Dendritic cell treated with granulocyte-macrophage colony-stimulating factor and Interleukin-4, amounts not matched to agents 40 ng/mL and 50 ng/mL, for 4 days (primary cell): ENCODE results near the gene ENTPD5.
A peak's percentile ranks its signal among the peaks of the same experiment; 100 is the strongest.
"Not testable (repeated sequence)": the region's sequence is repeated elsewhere in the genome, so short reads cannot be mapped to it uniquely, and the experiment has no call there.

Experiments
- H3K27ac Mint-ChIP-seq: one replicate; pipeline ENCODE4 v1.8.0; 2022; ENCODE audit warnings: mild to moderate bottlenecking, mixed read lengths
- H3K27me3 Mint-ChIP-seq: one replicate; pipeline ENCODE4 v1.8.0; 2022; ENCODE audit warnings: mild to moderate bottlenecking, mixed read lengths
- H3K36me3 Mint-ChIP-seq: one replicate; pipeline ENCODE4 v1.8.0; 2022; ENCODE audit warnings: low read depth, mixed read lengths
- H3K4me1 Mint-ChIP-seq: one replicate; pipeline ENCODE4 v1.8.0; 2022; ENCODE audit warnings: low read depth, mixed read lengths
- H3K4me3 Mint-ChIP-seq: one replicate; pipeline ENCODE4 v1.8.0; 2022; ENCODE audit warnings: mild to moderate bottlenecking, moderate library complexity, mixed read lengths
- H3K9me3 Mint-ChIP-seq: one replicate; pipeline ENCODE4 v1.8.0; 2022; ENCODE audit warnings: mixed read lengths
- intact Hi-C: fragments of 100-400 bp; cut with micrococcal nuclease; formaldehyde crosslinking; loops from one replicate; pipeline ENCODE4 v1.15.0; 2022

ENTPD5 gene

GRCh38 chr14:74022346-74022745 lies 3.3 kb upstream of the ENTPD5 start:
- Mint-ChIP-seq H3K9me3 (no peaks in the 10 kb centered on the region), H3K27me3 (no peaks in the 10 kb centered on the region), H3K27ac (no peak overlapping the region), H3K4me1 (peaks cover 15% of the 10 kb centered on the region), H3K36me3 (peaks cover 8% of the 10 kb centered on the region), H3K4me3 (no peak overlapping the region)
- intact Hi-C loops: no loop called here

GRCh38 chr14:74019408-74020137 lies 485 bp upstream of the ENTPD5 start:
- Mint-ChIP-seq H3K4me1 (peaks cover 15% of the 10 kb centered on the region), H3K27ac (peak overlapping the region; percentile 94), H3K27me3 (no peaks in the 10 kb centered on the region), H3K36me3 (peaks cover 8% of the 10 kb centered on the region), H3K4me3 (peak overlapping the region; percentile 93), H3K9me3 (no peaks in the 10 kb centered on the region)
- intact Hi-C loops: loop anchor here (2.0 to 10.0 kb wide), 3 partner anchors 65 to 305 kb away; partner anchors contain the start of genes ALDH6A1, COQ6, FAM161B and LIN52

GRCh38 chr14:74018174-74018585 lies 908 bp downstream of the ENTPD5 start:
- intact Hi-C loops: loop anchor here (2.0 to 10.0 kb wide), 3 partner anchors 67 to 303 kb away; partner anchors contain the start of genes ALDH6A1, COQ6, FAM161B and LIN52
- Mint-ChIP-seq H3K27me3 (no peaks in the 10 kb centered on the region), H3K4me1 (peaks cover 15% of the 10 kb centered on the region)

GRCh38 chr14:74015963-74016362 lies 3.1 kb downstream of the ENTPD5 start:
- Mint-ChIP-seq H3K36me3 (peaks cover 8% of the 10 kb centered on the region), H3K4me1 (peaks cover 20% of the 10 kb centered on the region), H3K4me3 (no peak overlapping the region), H3K27me3 (no peaks in the 10 kb centered on the region), H3K27ac (no peak overlapping the region), H3K9me3 (no peaks in the 10 kb centered on the region)
- intact Hi-C loops: loop anchor here (10.0 kb wide), 1 partner anchor 301 kb away; the partner anchor contains the start of gene PNMA1

More at GRCh38 chr14:74018174-74018585, 908 bp downstream of the ENTPD5 start:
- H3K4me3 Mint-ChIP-seq: peak overlapping the region; percentile 93
- H3K9me3 Mint-ChIP-seq: no peaks in the 10 kb centered on the region
- H3K27ac Mint-ChIP-seq: peak overlapping the region; percentile 94
- peaks cover 8% of the 10 kb centered on the region for H3K36me3 Mint-ChIP-seq

- intact Hi-C loops: loop anchor here (10.0 kb wide), 1 partner anchor 300 kb away; the partner anchor contains the start of gene PNMA1
- Mint-ChIP-seq H3K9me3 (no peaks in the 10 kb centered on the region), H3K4me1 (peaks cover 21% of the 10 kb centered on the region), H3K4me3 (no peak overlapping the region), H3K27me3 (no peaks in the 10 kb centered on the region), H3K27ac (no peak overlapping the region), H3K36me3 (peaks cover 8% of the 10 kb centered on the region)
Measured at GRCh38 chr14:74015176-74015575, 3.9 kb downstream of the ENTPD5 start.

GRCh38 chr14:74014299-74014698 lies 4.8 kb downstream of the ENTPD5 start:
- H3K4me3 Mint-ChIP-seq: no peak overlapping the region
- H3K9me3 Mint-ChIP-seq: no peaks in the 10 kb centered on the region
- H3K27ac Mint-ChIP-seq: no peak overlapping the region
- H3K36me3 Mint-ChIP-seq: peaks cover 15% of the 10 kb centered on the region
- H3K4me1 Mint-ChIP-seq: peaks cover 16% of the 10 kb centered on the region
- intact Hi-C loops: loop anchor here (10.0 kb wide), 1 partner anchor 299 kb away; the partner anchor contains the start of gene PNMA1
- no peaks in the 10 kb centered on the region for H3K27me3 Mint-ChIP-seq

GRCh38 chr14:74008843-74009499 lies 10.1 kb downstream of the ENTPD5 start:
- Mint-ChIP-seq H3K4me3 (no peak overlapping the region), H3K27me3 (no peaks in the 10 kb centered on the region)
- intact Hi-C loops: no loop called here

GRCh38 chr14:74005664-74006063 lies 13.4 kb downstream of the ENTPD5 start:
- H3K9me3 Mint-ChIP-seq, H3K27ac Mint-ChIP-seq, H3K27me3 Mint-ChIP-seq, intact Hi-C loops, H3K4me1 Mint-ChIP-seq, H3K4me3 Mint-ChIP-seq: not testable (repeated sequence)
- peaks cover 20% of the 10 kb centered on the region for H3K36me3 Mint-ChIP-seq

More at GRCh38 chr14:74008843-74009499, 10.1 kb downstream of the ENTPD5 start:
- peaks cover 6% of the 10 kb centered on the region for H3K4me1 Mint-ChIP-seq
- no peaks in the 10 kb centered on the region for H3K9me3 Mint-ChIP-seq
- peaks cover 14% of the 10 kb centered on the region for H3K36me3 Mint-ChIP-seq
- H3K27ac Mint-ChIP-seq: no peak overlapping the region

- H3K27ac Mint-ChIP-seq: no peak overlapping the region
- no peaks in the 10 kb centered on the region for H3K9me3 Mint-ChIP-seq
- no peaks in the 10 kb centered on the region for H3K4me1 Mint-ChIP-seq
- peaks cover 22% of the 10 kb centered on the region for H3K36me3 Mint-ChIP-seq
- intact Hi-C loops: no loop called here
- no peaks in the 10 kb centered on the region for H3K27me3 Mint-ChIP-seq
- H3K4me3 Mint-ChIP-seq: no peak overlapping the region
Measured at GRCh38 chr14:73998726-73999125, 20.4 kb downstream of the ENTPD5 start.

GRCh38 chr14:73997944-73998447 lies 21.1 kb downstream of the ENTPD5 start:
- intact Hi-C loops: no loop called here
- no peak overlapping the region for H3K27ac Mint-ChIP-seq
- H3K27me3 Mint-ChIP-seq: no peaks in the 10 kb centered on the region
- H3K4me3 Mint-ChIP-seq: no peak overlapping the region
- peaks cover 15% of the 10 kb centered on the region for H3K36me3 Mint-ChIP-seq
- no peaks in the 10 kb centered on the region for H3K9me3 Mint-ChIP-seq
- no peaks in the 10 kb centered on the region for H3K4me1 Mint-ChIP-seq

GRCh38 chr14:73997108-73997943 lies 21.8 kb downstream of the ENTPD5 start:
- peaks cover 15% of the 10 kb centered on the region for H3K36me3 Mint-ChIP-seq
- no peaks in the 10 kb centered on the region for H3K9me3 Mint-ChIP-seq
- H3K4me3 Mint-ChIP-seq: no peak overlapping the region
- no peaks in the 10 kb centered on the region for H3K4me1 Mint-ChIP-seq
- no peak overlapping the region for H3K27ac Mint-ChIP-seq
- intact Hi-C loops: no loop called here
- H3K27me3 Mint-ChIP-seq: no peaks in the 10 kb centered on the region

- intact Hi-C loops: no loop called here
- H3K4me3 Mint-ChIP-seq: no peak overlapping the region
- H3K4me1 Mint-ChIP-seq: no peaks in the 10 kb centered on the region
Measured at GRCh38 chr14:73996731-73997107, 22.4 kb downstream of the ENTPD5 start.

GRCh38 chr14:73995977-73996378 lies 23.1 kb downstream of the ENTPD5 start:
- Mint-ChIP-seq H3K9me3 (no peaks in the 10 kb centered on the region), H3K27me3 (no peaks in the 10 kb centered on the region), H3K27ac (no peak overlapping the region), H3K4me3 (no peak overlapping the region), H3K4me1 (no peaks in the 10 kb centered on the region), H3K36me3 (peaks cover 18% of the 10 kb centered on the region)
- intact Hi-C loops: no loop called here

More at GRCh38 chr14:73996731-73997107, 22.4 kb downstream of the ENTPD5 start:
- H3K27me3 Mint-ChIP-seq: no peaks in the 10 kb centered on the region
- no peak overlapping the region for H3K27ac Mint-ChIP-seq
- no peaks in the 10 kb centered on the region for H3K9me3 Mint-ChIP-seq
- H3K36me3 Mint-ChIP-seq: peaks cover 15% of the 10 kb centered on the region
